ENCODE measurements around the gene CD14. TPM values are rescaled to one million over a fixed set of nuclear protein-coding genes. Genes with fewer than 3 reads are reported as not detected.

CD14 gene
- total RNA-seq, 1 experiment from 2014 or later = 0.13 TPM

DNA sequence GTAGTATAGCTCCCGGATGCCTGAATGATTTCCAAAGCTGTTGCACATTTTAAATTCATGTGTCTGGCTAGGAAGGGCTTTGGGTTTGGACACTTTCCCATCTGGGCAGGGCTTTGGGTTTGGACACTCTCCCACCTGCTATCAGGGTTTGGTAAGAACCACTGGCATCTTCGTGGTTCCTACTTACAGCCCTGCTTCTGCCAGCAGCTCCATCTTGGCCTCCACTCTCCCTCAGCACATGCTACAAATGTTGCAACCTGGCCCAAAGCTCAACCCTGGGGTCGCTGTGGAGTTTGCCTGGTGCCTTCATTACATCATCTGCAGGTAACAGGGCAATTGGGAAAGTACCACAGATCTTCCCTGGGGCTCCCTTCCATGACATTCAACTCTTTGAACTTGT, 9.7 kb upstream of the CD14 start:
- no CpG with 5 or more reads among the region's 3 CpGs for WGBS (ENCODE audit: extremely low coverage, insufficient read length, low lambda C conversion rate)
- Histone ChIP-seq H3K23me2 (ENCODE audit: insufficient read length, low read depth, low read length, poor library complexity, severe bottlenecking) (peaks cover 12% of the 10 kb centered on the region), H3K4me2 (ENCODE audit: insufficient read depth, insufficient read length, low read length) (no peak overlapping the region), H2BK120ac (ENCODE audit: low read depth, low read length, poor library complexity, severe bottlenecking) (no peak overlapping the region), H3K9me3 (ENCODE audit: control insufficient read depth, low read depth, low read length) (no peaks in the 10 kb centered on the region), H2BK12ac (ENCODE audit: insufficient read length, low read depth, low read length) (no peak overlapping the region), H2AFZ (ENCODE audit: low read length) (no peak overlapping the region), H2BK20ac (ENCODE audit: low read depth, low read length, poor library complexity, severe bottlenecking) (no peak overlapping the region), H2AK5ac (ENCODE audit: insufficient read length, low read length) (no peak overlapping the region), H4K20me1 (ENCODE audit: control insufficient read depth, insufficient read depth, insufficient read length) (no peaks in the 10 kb centered on the region), H3K79me2 (ENCODE audit: insufficient read depth, low read length) (no peaks in the 10 kb centered on the region), H2BK15ac (ENCODE audit: low read depth, low read length) (no peak overlapping the region), H3K4ac (ENCODE audit: low read depth, low read length) (no peak overlapping the region), H3K4me1 (ENCODE audit: insufficient read depth, low read length) (no peaks in the 10 kb centered on the region), H3K9ac (ENCODE audit: extremely low read depth, insufficient read length, low read length) (no peak overlapping the region), H3K14ac (ENCODE audit: insufficient read depth, low read length) (no peak overlapping the region), H2BK5ac (ENCODE audit: insufficient read length, low read length) (no peak overlapping the region), H3K79me1 (ENCODE audit: insufficient read depth, low read depth, low read length, poor library complexity, severe bottlenecking) (no peaks in the 10 kb centered on the region), H3K27me3 (ENCODE audit: insufficient read depth, low read length) (no peaks in the 10 kb centered on the region), H3K27ac (ENCODE audit: insufficient read length, low read depth, low read length) (no peak overlapping the region), H3K23ac (ENCODE audit: insufficient read length, low read depth, low read length) (no peak overlapping the region), H4K91ac (ENCODE audit: insufficient read length, low read depth, low read length) (no peak overlapping the region), H3T11ph (ENCODE audit: low read length) (no peak overlapping the region), H4K5ac (ENCODE audit: insufficient read length, low read depth, low read length) (no peak overlapping the region), H3K56ac (ENCODE audit: insufficient read length, low read depth, low read length) (no peak overlapping the region), H4K8ac (replicated peaks; ENCODE audit: insufficient read length, low read depth, low read length) (no peak overlapping the region), H3K18ac (ENCODE audit: insufficient read length, low read depth, low read length) (no peak overlapping the region)
- H3K9me3 Mint-ChIP-seq = peaks cover 1 to 2% of the 10 kb centered on the region in 2 experiments; a peak in 2 of 5 replicates
- H3K4me3 Mint-ChIP-seq = no peak overlapping the region
- no peak for DNase-seq
- no peak overlapping the region for H3K27ac Mint-ChIP-seq
- H3K27me3 Mint-ChIP-seq (ENCODE audit: low read depth) = peaks cover 2% of the 10 kb centered on the region; the same call in 1 of the 2 replicates
- TF ChIP-seq, protein P1, sequence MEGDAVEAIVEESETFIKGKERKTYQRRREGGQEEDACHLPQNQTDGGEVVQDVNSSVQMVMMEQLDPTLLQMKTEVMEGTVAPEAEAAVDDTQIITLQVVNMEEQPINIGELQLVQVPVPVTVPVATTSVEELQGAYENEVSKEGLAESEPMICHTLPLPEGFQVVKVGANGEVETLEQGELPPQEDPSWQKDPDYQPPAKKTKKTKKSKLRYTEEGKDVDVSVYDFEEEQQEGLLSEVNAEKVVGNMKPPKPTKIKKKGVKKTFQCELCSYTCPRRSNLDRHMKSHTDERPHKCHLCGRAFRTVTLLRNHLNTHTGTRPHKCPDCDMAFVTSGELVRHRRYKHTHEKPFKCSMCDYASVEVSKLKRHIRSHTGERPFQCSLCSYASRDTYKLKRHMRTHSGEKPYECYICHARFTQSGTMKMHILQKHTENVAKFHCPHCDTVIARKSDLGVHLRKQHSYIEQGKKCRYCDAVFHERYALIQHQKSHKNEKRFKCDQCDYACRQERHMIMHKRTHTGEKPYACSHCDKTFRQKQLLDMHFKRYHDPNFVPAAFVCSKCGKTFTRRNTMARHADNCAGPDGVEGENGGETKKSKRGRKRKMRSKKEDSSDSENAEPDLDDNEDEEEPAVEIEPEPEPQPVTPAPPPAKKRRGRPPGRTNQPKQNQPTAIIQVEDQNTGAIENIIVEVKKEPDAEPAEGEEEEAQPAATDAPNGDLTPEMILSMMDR (conservative IDR thresholded peaks at IDR 0.05) = no peak
- H3K4me1 Mint-ChIP-seq = peaks cover 19 to 30% of the 10 kb centered on the region in 2 experiments
- peaks cover 32 to 57% (median 56%) of the 10 kb centered on the region in 3 experiments for H3K36me3 Mint-ChIP-seq (ENCODE audit: insufficient read depth in 1 of 3, low read depth in 3 of 3)

Measured in H9 (cell line).